HL-60 (cell line): ENCODE data around the gene RPS6KC1.

Experiments
- DNase-seq, 2 experiments: peaks; one replicate each; pipeline ENCODE4 v3.0.0-alpha.2; 2010 to 2020; ENCODE audit warnings: low read depth in 1 of 2, low spot score in 1 of 2
- H3K27ac ChIP-seq: fragments of 250-450 bp; sonication (Bioruptor Pico); replicated peaks from 2 replicates; pipeline ENCODE4 v1.5.1; 2020; ENCODE audit warnings: mild to moderate bottlenecking, moderate library complexity
- H3K27me3 ChIP-seq: fragments of 250-450 bp; sonication (Bioruptor Pico); 2 replicates; pipeline ENCODE4 v1.5.1; 2021; ENCODE audit warnings: mild to moderate bottlenecking, moderate library complexity; ENCODE audit not compliant: insufficient read depth, poor library complexity, severe bottlenecking
- H3K4me3 ChIP-seq: replicated peaks from 2 replicates; pipeline ENCODE4 v1.5.1; 2011; ENCODE audit warnings: mild to moderate bottlenecking, control low read depth, low read length; ENCODE audit not compliant: insufficient read depth
- CTCF ChIP-seq: IDR thresholded peaks from one replicate; pipeline ENCODE4 v1.5.1; 2011; ENCODE audit warnings: low read length, control low read depth, inconsistent platforms; ENCODE audit not compliant: insufficient read depth
- GABPA ChIP-seq: IDR thresholded peaks from 2 replicates; pipeline ENCODE4 v1.6.1; 2012; ENCODE audit warnings: low read depth
- POLR2AphosphoS5 ChIP-seq: IDR thresholded peaks from 2 replicates; pipeline ENCODE4 v1.6.1; 2012; ENCODE audit warnings: low read depth
- SPI1 ChIP-seq: IDR thresholded peaks from 2 replicates; pipeline ENCODE4 v1.6.1; 2012; ENCODE audit warnings: low read depth, mild to moderate bottlenecking, borderline replicate concordance
- TF ChIP-seq, protein P1 (sequence below): IDR thresholded peaks from 2 replicates; pipeline ENCODE4 v1.6.1; 2012; ENCODE audit warnings: low read depth; ENCODE audit not compliant: insufficient replicate concordance

RPS6KC1 gene

GRCh38 chr1:213291526-213291925, 240.5 kb downstream of the RPS6KC1 start:
- no peak for DNase-seq
- no peak overlapping the region for H3K27ac ChIP-seq
- H3K4me3 ChIP-seq: no peak overlapping the region
- TF ChIP-seq CTCF: no peak
- TF ChIP-seq, protein P1, sequence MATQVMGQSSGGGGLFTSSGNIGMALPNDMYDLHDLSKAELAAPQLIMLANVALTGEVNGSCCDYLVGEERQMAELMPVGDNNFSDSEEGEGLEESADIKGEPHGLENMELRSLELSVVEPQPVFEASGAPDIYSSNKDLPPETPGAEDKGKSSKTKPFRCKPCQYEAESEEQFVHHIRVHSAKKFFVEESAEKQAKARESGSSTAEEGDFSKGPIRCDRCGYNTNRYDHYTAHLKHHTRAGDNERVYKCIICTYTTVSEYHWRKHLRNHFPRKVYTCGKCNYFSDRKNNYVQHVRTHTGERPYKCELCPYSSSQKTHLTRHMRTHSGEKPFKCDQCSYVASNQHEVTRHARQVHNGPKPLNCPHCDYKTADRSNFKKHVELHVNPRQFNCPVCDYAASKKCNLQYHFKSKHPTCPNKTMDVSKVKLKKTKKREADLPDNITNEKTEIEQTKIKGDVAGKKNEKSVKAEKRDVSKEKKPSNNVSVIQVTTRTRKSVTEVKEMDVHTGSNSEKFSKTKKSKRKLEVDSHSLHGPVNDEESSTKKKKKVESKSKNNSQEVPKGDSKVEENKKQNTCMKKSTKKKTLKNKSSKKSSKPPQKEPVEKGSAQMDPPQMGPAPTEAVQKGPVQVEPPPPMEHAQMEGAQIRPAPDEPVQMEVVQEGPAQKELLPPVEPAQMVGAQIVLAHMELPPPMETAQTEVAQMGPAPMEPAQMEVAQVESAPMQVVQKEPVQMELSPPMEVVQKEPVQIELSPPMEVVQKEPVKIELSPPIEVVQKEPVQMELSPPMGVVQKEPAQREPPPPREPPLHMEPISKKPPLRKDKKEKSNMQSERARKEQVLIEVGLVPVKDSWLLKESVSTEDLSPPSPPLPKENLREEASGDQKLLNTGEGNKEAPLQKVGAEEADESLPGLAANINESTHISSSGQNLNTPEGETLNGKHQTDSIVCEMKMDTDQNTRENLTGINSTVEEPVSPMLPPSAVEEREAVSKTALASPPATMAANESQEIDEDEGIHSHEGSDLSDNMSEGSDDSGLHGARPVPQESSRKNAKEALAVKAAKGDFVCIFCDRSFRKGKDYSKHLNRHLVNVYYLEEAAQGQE: no peak
- no peak for TF ChIP-seq SPI1
- no peak for TF ChIP-seq GABPA
- TF ChIP-seq POLR2AphosphoS5: no peak
- H3K27me3 ChIP-seq: no peaks in the 10 kb centered on the region

DNA sequence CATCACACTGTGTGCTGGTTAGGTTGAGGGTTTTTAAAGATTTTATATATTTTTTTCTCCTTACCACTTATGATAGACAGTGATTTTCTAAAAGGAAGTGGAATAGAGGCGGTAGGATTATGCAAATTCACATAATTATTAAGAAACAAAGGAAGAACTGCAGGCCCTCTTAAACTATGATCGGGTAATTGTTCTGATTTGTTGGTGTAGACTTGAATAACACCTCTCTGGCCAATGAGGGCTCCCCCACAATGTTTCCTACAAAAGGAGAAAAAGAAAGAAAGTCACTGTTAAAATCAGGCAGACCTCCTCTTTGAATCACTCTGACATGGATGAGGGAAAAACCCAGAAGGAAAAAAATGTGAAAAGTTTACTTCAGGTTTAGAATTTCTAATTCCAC, 241.6 kb downstream of the RPS6KC1 start:
- DNase-seq: no peak
- Histone ChIP-seq H3K4me3 (no peak overlapping the region), H3K27ac (no peak overlapping the region), H3K27me3 (no peaks in the 10 kb centered on the region)
- TF ChIP-seq SPI1 (no peak), GABPA (no peak), CTCF (no peak), POLR2AphosphoS5 (no peak)
- TF ChIP-seq, protein P1: no peak

DNA sequence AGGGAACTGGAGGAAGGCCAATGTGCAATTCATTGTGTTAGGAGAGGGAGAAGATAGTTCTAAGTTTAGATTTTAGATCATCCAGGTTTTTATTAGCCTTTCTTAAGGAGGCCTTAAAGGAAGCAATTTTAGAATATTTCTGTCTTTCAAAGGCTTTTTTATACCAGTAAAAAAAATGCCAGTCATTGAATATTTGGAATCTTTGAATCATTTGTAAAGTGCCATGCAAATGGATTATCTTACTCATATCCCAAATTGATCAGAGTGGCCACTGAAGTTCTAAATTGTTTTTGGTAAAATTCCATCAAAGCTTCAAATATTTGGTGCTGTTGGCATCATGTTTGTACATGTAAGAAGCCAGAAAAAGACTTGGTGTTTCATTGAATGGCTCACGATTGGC, 244.8 kb downstream of the RPS6KC1 start:
- Histone ChIP-seq H3K27me3 (no peaks in the 10 kb centered on the region), H3K27ac (no peak overlapping the region), H3K4me3 (no peak overlapping the region)
- DNase-seq: no peak
- TF ChIP-seq GABPA: no peak
- no peak for TF ChIP-seq POLR2AphosphoS5
- TF ChIP-seq CTCF: no peak
- no peak for TF ChIP-seq SPI1
- TF ChIP-seq, protein P1: no peak
